GM12872 (cell line): ENCODE measurements around the gene FAIM2.

ENCODE experiments used
- CTCF ChIP-seq: IDR thresholded peaks from 3 replicates; pipeline ENCODE4 v1.5.1; 2011; ENCODE audit warnings: low read depth, mild to moderate bottlenecking, low read length, moderate library complexity; ENCODE audit not compliant: insufficient read depth

Gene FAIM2

GRCh38 chr12:49936925-49937324 lies 33.2 kb upstream of the FAIM2 start:
- no peak for TF ChIP-seq CTCF

DNA sequence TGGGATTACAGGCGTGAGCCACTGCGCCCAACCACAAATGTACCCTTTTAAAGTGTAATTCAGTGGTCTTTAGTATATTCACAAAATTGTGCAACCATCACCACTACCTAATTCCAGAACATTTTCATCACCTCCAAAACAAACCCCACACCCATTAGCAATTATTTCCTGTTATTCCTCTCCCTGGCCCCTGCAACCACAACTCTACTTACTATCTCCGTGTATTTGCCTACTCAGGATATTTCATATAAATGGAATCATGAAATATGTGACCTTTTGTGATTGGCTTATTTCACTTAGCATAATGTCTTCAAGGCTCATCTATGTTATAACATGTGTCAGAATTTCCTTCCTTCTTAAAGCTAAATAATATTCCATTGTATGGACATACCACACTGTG lies 30.8 kb upstream of the FAIM2 start:
- no peak for TF ChIP-seq CTCF

GRCh38 chr12:49933796-49934195 lies 30.1 kb upstream of the FAIM2 start:
- no peak for TF ChIP-seq CTCF

- TF ChIP-seq CTCF: no peak
Observed at GRCh38 chr12:49932533-49933130, 28.9 kb upstream of the FAIM2 start.

- TF ChIP-seq CTCF: no peak
Observed at GRCh38 chr12:49932023-49932422, 28.3 kb upstream of the FAIM2 start.

DNA sequence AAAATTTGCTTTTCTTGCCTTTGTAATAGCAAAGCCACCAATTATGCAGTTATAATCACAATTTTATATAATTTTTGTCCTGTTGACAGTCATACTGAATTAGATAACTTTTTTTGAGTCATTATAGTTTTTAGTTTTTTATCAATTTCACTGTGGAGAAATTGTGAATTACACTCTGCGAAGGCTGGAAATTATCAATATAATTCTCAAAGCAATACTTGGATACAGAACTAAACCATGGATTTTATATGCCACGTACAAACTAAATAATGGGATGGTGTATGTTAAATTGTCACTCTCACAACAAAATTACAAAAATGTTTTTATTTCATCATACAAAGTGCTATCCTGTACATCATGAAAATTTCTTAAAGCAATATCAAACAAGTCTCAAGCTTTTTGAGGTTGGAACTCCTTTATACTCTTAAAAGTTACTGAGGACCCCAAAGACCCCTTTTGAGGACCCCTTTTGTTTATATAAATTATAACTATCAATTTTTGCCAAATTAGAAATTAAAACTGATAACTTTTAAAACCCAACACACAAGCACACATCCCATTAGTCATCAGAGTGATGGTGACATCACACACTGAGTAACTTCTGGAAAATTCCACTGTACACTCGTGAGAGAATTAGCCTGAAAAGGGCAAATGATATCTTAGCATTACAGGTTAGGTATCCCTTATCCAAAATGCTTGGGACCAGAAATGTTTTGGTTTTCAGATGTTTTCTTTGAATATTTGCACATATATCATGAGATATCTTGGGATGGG lies 27.0 kb upstream of the FAIM2 start:
- TF ChIP-seq CTCF: no peak

DNA sequence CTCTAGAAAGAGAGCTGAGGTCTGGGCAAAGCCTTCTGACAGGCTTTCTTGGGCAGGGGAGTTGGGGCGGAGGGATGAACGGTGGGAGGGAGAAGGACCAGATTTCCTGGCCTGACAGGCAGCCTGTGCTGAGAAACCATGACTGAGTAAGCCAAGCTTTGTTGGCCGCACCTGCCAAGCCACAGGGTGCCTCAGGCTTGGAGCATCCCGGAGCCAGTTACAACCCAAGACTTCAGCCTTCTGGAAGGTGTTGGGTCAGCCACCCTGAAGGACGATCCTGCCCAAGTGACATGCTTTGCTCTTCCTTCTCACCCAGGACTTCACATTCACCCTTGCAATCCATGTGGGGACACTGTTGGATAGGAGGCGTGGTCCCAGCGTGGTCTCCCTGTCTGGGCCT lies 25.9 kb upstream of the FAIM2 start:
- no peak for TF ChIP-seq CTCF
